ENCODE results near the gene NFIB. TPM values are rescaled to one million over a fixed set of nuclear protein-coding genes. Genes with fewer than 3 reads are reported as not detected.

Gene NFIB
- total RNA-seq, 1 experiment from 2014 or later = 14.3 TPM

DNA sequence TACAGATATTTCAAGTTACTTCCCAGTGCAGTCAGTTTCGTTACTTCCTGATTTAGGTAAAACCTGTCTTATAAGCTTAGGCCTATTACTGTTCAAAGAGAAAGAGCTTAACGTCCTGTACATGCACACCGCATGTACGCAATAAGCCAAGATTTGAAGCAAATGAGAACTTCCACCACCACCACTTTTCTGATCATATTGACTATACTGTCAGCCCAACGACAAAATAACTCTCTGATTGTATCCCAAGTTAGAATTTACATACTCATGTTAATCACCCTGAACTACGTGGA lies 5.1 kb downstream of the NFIB start:
- WGBS (ENCODE audit: extremely low coverage, insufficient read length, low lambda C conversion rate) = no CpG with 5 or more reads among the region's 6 CpGs
- Histone ChIP-seq H4K5ac (ENCODE audit: insufficient read length, low read depth, low read length) (no peak overlapping the region), H3K23ac (ENCODE audit: insufficient read length, low read depth, low read length) (no peak overlapping the region), H2BK12ac (ENCODE audit: insufficient read length, low read depth, low read length) (no peak overlapping the region), H2BK20ac (ENCODE audit: low read depth, low read length, poor library complexity, severe bottlenecking) (no peak overlapping the region), H2BK5ac (ENCODE audit: insufficient read length, low read length) (no peak overlapping the region), H4K20me1 (ENCODE audit: control insufficient read depth, insufficient read depth, insufficient read length) (no peaks in the 10 kb centered on the region), H3K27ac (ENCODE audit: insufficient read length, low read depth, low read length) (no peak overlapping the region), H3K4me1 (ENCODE audit: insufficient read depth, low read length) (no peaks in the 10 kb centered on the region; the same call in 1 of the 2 replicates), H3K79me1 (ENCODE audit: insufficient read depth, low read depth, low read length, poor library complexity, severe bottlenecking) (no peaks in the 10 kb centered on the region), H3K9ac (ENCODE audit: extremely low read depth, insufficient read length, low read length) (no peak overlapping the region), H2AFZ (ENCODE audit: low read length) (no peak overlapping the region), H2BK120ac (ENCODE audit: low read depth, low read length, poor library complexity, severe bottlenecking) (no peak overlapping the region), H4K8ac (replicated peaks; ENCODE audit: insufficient read length, low read depth, low read length) (no peak overlapping the region), H4K91ac (ENCODE audit: insufficient read length, low read depth, low read length) (no peak overlapping the region), H2AK5ac (ENCODE audit: insufficient read length, low read length) (no peak overlapping the region), H3K4me2 (ENCODE audit: insufficient read depth, insufficient read length, low read length) (no peak overlapping the region), H3K27me3 (ENCODE audit: insufficient read depth, low read length) (no peaks in the 10 kb centered on the region), H2BK15ac (ENCODE audit: low read depth, low read length) (no peak overlapping the region), H3K14ac (ENCODE audit: insufficient read depth, low read length) (no peak overlapping the region), H3K79me2 (ENCODE audit: insufficient read depth, low read length) (no peaks in the 10 kb centered on the region), H3K23me2 (ENCODE audit: insufficient read length, low read depth, low read length, poor library complexity, severe bottlenecking) (peaks cover 12% of the 10 kb centered on the region), H3K4ac (ENCODE audit: low read depth, low read length) (no peak overlapping the region), H3K18ac (ENCODE audit: insufficient read length, low read depth, low read length) (no peak overlapping the region), H3K9me3 (ENCODE audit: control insufficient read depth, low read depth, low read length) (no peaks in the 10 kb centered on the region), H3T11ph (ENCODE audit: low read length) (no peak overlapping the region), H3K56ac (ENCODE audit: insufficient read length, low read depth, low read length) (no peak overlapping the region)
- peaks cover 0 to 18% (median 4%) of the 10 kb centered on the region in 3 experiments; a peak in 6 of 7 replicates for H3K36me3 Mint-ChIP-seq (ENCODE audit: insufficient read depth in 1 of 3, low read depth in 3 of 3)
- TF ChIP-seq, protein P1, sequence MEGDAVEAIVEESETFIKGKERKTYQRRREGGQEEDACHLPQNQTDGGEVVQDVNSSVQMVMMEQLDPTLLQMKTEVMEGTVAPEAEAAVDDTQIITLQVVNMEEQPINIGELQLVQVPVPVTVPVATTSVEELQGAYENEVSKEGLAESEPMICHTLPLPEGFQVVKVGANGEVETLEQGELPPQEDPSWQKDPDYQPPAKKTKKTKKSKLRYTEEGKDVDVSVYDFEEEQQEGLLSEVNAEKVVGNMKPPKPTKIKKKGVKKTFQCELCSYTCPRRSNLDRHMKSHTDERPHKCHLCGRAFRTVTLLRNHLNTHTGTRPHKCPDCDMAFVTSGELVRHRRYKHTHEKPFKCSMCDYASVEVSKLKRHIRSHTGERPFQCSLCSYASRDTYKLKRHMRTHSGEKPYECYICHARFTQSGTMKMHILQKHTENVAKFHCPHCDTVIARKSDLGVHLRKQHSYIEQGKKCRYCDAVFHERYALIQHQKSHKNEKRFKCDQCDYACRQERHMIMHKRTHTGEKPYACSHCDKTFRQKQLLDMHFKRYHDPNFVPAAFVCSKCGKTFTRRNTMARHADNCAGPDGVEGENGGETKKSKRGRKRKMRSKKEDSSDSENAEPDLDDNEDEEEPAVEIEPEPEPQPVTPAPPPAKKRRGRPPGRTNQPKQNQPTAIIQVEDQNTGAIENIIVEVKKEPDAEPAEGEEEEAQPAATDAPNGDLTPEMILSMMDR (conservative IDR thresholded peaks at IDR 0.05) = no peak
- peaks cover 12% of the 10 kb centered on the region for H3K27me3 Mint-ChIP-seq (ENCODE audit: low read depth)
- no peak overlapping the region for H3K27ac Mint-ChIP-seq
- DNase-seq = no peak
- H3K4me3 Mint-ChIP-seq = no peak overlapping the region
- H3K4me1 Mint-ChIP-seq = peaks cover 25 to 30% of the 10 kb centered on the region in 2 experiments
- no peaks in the 10 kb centered on the region for H3K9me3 Mint-ChIP-seq

All from H9 (cell line).